Measurements from ENCODE around the gene DLK2. TPM values are rescaled to one million over a fixed set of nuclear protein-coding genes. Genes with fewer than 3 reads are reported as not detected.

Gene DLK2
- total and polyA plus RNA-seq, 2 of the 13 experiments (the other 11 are each of a cell fraction or from before 2014, with no cell fraction given), result 1.2 to 3.8 TPM

DNA sequence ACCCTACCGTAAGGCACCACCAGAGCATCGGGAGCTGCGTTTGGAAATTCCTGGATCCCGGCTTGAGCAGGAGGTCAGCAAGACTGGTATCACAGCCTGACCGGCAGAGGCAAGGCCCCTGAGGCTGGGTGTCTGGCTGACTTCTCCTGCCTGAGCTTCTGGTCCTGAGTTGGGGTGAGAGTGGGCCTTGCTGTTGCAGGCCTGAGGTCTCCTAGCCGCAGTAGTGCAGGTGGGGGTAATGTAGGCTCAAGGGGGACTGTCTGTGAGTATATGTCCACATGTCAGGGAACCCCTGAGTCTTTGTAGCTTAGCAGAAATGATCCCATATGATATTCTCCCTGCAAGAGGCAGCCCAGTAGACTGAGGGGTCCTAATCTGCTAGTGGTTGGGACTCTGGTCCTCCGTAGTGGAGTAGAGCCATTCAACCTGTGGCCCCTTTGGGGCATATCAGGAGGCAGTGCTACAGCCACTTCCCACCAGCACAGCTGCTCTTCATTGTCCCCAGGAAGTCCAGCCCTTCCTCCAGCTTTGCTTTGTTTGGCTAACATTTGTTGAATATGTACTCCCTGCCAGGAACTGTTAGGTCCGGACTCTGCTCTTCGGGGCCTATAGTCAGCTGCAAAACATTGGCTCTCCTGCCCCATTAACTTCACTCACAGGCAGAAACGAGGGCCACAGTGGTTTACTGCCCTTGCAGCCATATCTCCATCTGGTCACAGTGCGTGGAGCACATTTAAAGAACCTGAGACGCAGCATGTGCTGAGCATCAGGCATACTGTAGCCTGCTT lies 43.9 kb upstream of the DLK2 start (continued):
- TF ChIP-seq, protein P1, sequence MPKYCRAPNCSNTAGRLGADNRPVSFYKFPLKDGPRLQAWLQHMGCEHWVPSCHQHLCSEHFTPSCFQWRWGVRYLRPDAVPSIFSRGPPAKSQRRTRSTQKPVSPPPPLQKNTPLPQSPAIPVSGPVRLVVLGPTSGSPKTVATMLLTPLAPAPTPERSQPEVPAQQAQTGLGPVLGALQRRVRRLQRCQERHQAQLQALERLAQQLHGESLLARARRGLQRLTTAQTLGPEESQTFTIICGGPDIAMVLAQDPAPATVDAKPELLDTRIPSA (CRISPR knock-in tag; IDR thresholded peaks at IDR 0.05; ENCODE audit: borderline replicate concordance), result no peak
- TF ChIP-seq NCOA1 (CRISPR knock-in tag; IDR thresholded peaks at IDR 0.05), result no peak
- TF ChIP-seq, protein P2, sequence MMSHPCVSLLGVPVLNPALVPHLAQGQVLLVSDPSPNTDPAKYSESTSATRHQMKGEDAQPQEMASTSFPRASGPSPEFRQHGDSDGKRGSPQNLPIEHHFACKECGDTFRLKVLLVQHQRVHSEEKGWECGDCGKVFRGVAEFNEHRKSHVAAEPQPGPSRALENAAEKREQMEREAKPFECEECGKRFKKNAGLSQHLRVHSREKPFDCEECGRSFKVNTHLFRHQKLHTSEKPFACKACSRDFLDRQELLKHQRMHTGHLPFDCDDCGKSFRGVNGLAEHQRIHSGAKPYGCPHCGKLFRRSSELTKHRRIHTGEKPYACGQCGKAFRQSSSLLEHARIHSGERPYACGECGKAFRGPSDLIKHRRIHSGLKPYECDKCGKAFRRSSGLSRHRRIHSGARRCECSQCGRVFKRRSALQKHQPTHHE (CRISPR knock-in tag; IDR thresholded peaks at IDR 0.05; ENCODE audit: borderline replicate concordance), result no peak
- 0 out of 2 replicates have a peak, but pooled peaks have one; percentile 2 for TF ChIP-seq STAG1 (CRISPR knock-in tag; IDR thresholded peaks at IDR 0.05)
- no peak for TF ChIP-seq JDP2 (CRISPR knock-in tag; IDR thresholded peaks at IDR 0.05; ENCODE audit: borderline replicate concordance)
- TF ChIP-seq, protein P3, sequence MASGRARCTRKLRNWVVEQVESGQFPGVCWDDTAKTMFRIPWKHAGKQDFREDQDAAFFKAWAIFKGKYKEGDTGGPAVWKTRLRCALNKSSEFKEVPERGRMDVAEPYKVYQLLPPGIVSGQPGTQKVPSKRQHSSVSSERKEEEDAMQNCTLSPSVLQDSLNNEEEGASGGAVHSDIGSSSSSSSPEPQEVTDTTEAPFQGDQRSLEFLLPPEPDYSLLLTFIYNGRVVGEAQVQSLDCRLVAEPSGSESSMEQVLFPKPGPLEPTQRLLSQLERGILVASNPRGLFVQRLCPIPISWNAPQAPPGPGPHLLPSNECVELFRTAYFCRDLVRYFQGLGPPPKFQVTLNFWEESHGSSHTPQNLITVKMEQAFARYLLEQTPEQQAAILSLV (CRISPR knock-in tag; IDR thresholded peaks at IDR 0.05; ENCODE audit: borderline replicate concordance), result no peak
- TF ChIP-seq, protein P4, sequence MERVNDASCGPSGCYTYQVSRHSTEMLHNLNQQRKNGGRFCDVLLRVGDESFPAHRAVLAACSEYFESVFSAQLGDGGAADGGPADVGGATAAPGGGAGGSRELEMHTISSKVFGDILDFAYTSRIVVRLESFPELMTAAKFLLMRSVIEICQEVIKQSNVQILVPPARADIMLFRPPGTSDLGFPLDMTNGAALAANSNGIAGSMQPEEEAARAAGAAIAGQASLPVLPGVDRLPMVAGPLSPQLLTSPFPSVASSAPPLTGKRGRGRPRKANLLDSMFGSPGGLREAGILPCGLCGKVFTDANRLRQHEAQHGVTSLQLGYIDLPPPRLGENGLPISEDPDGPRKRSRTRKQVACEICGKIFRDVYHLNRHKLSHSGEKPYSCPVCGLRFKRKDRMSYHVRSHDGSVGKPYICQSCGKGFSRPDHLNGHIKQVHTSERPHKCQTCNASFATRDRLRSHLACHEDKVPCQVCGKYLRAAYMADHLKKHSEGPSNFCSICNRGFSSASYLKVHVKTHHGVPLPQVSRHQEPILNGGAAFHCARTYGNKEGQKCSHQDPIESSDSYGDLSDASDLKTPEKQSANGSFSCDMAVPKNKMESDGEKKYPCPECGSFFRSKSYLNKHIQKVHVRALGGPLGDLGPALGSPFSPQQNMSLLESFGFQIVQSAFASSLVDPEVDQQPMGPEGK (CRISPR knock-in tag; IDR thresholded peaks at IDR 0.05), result no peak
- TF ChIP-seq SP140L (CRISPR knock-in tag; IDR thresholded peaks at IDR 0.05; ENCODE audit: borderline replicate concordance), result no peak
- TF ChIP-seq, protein P5, sequence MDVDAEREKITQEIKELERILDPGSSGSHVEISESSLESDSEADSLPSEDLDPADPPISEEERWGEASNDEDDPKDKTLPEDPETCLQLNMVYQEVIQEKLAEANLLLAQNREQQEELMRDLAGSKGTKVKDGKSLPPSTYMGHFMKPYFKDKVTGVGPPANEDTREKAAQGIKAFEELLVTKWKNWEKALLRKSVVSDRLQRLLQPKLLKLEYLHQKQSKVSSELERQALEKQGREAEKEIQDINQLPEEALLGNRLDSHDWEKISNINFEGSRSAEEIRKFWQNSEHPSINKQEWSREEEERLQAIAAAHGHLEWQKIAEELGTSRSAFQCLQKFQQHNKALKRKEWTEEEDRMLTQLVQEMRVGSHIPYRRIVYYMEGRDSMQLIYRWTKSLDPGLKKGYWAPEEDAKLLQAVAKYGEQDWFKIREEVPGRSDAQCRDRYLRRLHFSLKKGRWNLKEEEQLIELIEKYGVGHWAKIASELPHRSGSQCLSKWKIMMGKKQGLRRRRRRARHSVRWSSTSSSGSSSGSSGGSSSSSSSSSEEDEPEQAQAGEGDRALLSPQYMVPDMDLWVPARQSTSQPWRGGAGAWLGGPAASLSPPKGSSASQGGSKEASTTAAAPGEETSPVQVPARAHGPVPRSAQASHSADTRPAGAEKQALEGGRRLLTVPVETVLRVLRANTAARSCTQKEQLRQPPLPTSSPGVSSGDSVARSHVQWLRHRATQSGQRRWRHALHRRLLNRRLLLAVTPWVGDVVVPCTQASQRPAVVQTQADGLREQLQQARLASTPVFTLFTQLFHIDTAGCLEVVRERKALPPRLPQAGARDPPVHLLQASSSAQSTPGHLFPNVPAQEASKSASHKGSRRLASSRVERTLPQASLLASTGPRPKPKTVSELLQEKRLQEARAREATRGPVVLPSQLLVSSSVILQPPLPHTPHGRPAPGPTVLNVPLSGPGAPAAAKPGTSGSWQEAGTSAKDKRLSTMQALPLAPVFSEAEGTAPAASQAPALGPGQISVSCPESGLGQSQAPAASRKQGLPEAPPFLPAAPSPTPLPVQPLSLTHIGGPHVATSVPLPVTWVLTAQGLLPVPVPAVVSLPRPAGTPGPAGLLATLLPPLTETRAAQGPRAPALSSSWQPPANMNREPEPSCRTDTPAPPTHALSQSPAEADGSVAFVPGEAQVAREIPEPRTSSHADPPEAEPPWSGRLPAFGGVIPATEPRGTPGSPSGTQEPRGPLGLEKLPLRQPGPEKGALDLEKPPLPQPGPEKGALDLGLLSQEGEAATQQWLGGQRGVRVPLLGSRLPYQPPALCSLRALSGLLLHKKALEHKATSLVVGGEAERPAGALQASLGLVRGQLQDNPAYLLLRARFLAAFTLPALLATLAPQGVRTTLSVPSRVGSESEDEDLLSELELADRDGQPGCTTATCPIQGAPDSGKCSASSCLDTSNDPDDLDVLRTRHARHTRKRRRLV (CRISPR knock-in tag; IDR thresholded peaks at IDR 0.05), result no peak
- TF ChIP-seq ZNF577 (CRISPR knock-in tag; IDR thresholded peaks at IDR 0.05; ENCODE audit: borderline replicate concordance, low read depth), result no peak
- TF ChIP-seq ZNF3 (CRISPR knock-in tag; IDR thresholded peaks at IDR 0.05), result no peak
- no peak for TF ChIP-seq NR3C1 (CRISPR knock-in tag; IDR thresholded peaks at IDR 0.05)
- no peak for TF ChIP-seq DR1 (CRISPR knock-in tag; IDR thresholded peaks at IDR 0.05)
- TF ChIP-seq MAFG (CRISPR knock-in tag; IDR thresholded peaks at IDR 0.05), result no peak
- no peak for TF ChIP-seq YY1 (IDR thresholded peaks at IDR 0.05; ENCODE audit: insufficient read depth, insufficient replicate concordance, low read depth, low read length)
- TF ChIP-seq ZMAT3 (CRISPR knock-in tag; conservative IDR thresholded peaks at IDR 0.05), result no peak
- TF ChIP-seq CHCHD3 (CRISPR knock-in tag; IDR thresholded peaks at IDR 0.05), result no peak
- no peak for TF ChIP-seq MTA3 (CRISPR knock-in tag; IDR thresholded peaks at IDR 0.05)
